OCI-LY3 (cell line): ENCODE results near the gene CC2D2A.

Experiments
- H2AFZ ChIP-seq: fragments of 200-600, 300-600 bp; shearing (Covaris generic); 2 replicates; pipeline ENCODE4 v1.6.0; 2014; ENCODE audit warnings: antibody characterized with exemption, low read depth, low read length
- H3K27ac ChIP-seq: fragments of 200-600, 300-600 bp; sonication (generic); 2 replicates; pipeline ENCODE4 v1.5.1; 2014; ENCODE audit warnings: mild to moderate bottlenecking, low read length, moderate library complexity, mixed read lengths
- H3K27me3 ChIP-seq: fragments of 200-600, 300-600 bp; sonication (generic); 2 replicates; pipeline ENCODE4 v1.6.1; 2014; ENCODE audit warnings: low read depth, low read length, mixed read lengths
- H3K36me3 ChIP-seq: fragments of 200-600, 300-600 bp; sonication (generic); replicated peaks from 2 replicates; pipeline ENCODE3; 2014; ENCODE audit warnings: low read depth, low read length, mixed read lengths
- H3K4me1 ChIP-seq: fragments of 300-600, 200-600 bp; sonication (generic); 2 replicates; pipeline ENCODE4 v1.6.1; 2014; ENCODE audit warnings: low read length, mixed read lengths
- H3K4me2 ChIP-seq: fragments of 200-600, 300-600 bp; sonication (generic); 2 replicates; pipeline ENCODE4 v1.6.1; 2014; ENCODE audit warnings: low read length, mixed read lengths
- H3K4me3 ChIP-seq: fragments of 300-600, 200-600 bp; sonication (generic); 2 replicates; pipeline ENCODE4 v1.5.1; 2014; ENCODE audit warnings: antibody characterized with exemption, mild to moderate bottlenecking, low read length, moderate library complexity
- H3K79me2 ChIP-seq: fragments of 300-600, 200-600 bp; shearing (Covaris generic); 2 replicates; pipeline ENCODE4 v1.6.1; 2014; ENCODE audit warnings: mild to moderate bottlenecking, low read length, mixed read lengths
- H3K9ac ChIP-seq: fragments of 300-600, 200-600 bp; shearing (Covaris generic); 2 replicates; pipeline ENCODE4 v1.6.0; 2014; ENCODE audit warnings: mild to moderate bottlenecking, low read length, moderate library complexity
- H3K9me3 ChIP-seq: fragments of 200-600, 300-600 bp; shearing (Covaris generic); 2 replicates; pipeline ENCODE4 v1.6.1; 2014; ENCODE audit warnings: low read length, mixed read lengths; ENCODE audit not compliant: insufficient read depth
- H4K20me1 ChIP-seq: fragments of 200-600, 300-600 bp; sonication (generic); 2 replicates; pipeline ENCODE4 v1.6.1; 2016; ENCODE audit warnings: low read length, mixed read lengths; ENCODE audit not compliant: insufficient read depth
- CTCF ChIP-seq: fragments of 200-600, 300-600 bp; sonication (generic); IDR thresholded peaks from 2 replicates; pipeline ENCODE4 v1.5.1; 2014; ENCODE audit warnings: antibody characterized with exemption, low read length, low read depth
- EZH2phosphoT487 ChIP-seq: fragments of 200-600 bp; shearing (Covaris generic); IDR thresholded peaks from 2 replicates; pipeline ENCODE4 v1.6.1; 2018; ENCODE audit warnings: antibody characterized with exemption, mixed run types, low read depth

CC2D2A gene

GRCh38 chr4:15469402-15470127 lies at the start of gene CC2D2A:
TSS of gene CC2D2A (plus strand) at chr4:15469882. CDS start at chr4:15475933, 6,051 bp downstream.
- H3K9ac ChIP-seq = no peak within 1 kb of the TSS
- H3K4me2 ChIP-seq = peak within 1 kb of the TSS; percentile 22
- TF ChIP-seq CTCF = no peak
- TF ChIP-seq EZH2phosphoT487 = no peak
- no peak within 1 kb of the TSS; the same call in 1 of the 2 replicates for H3K4me3 ChIP-seq
- H3K36me3 ChIP-seq = no peaks in the 10 kb centered on the region
- no peaks in the 10 kb centered on the region for H3K9me3 ChIP-seq
- peaks cover 16% of the 10 kb centered on the region for H3K4me1 ChIP-seq
- no peaks in the 10 kb centered on the region for H4K20me1 ChIP-seq
- H3K27me3 ChIP-seq = no peaks in the 10 kb centered on the region
- no peaks in the 10 kb centered on the region for H3K79me2 ChIP-seq
- peak within 1 kb of the TSS; percentile 5; the same call in 1 of the 2 replicates for H2AFZ ChIP-seq
- no peak within 1 kb of the TSS for H3K27ac ChIP-seq

- Histone ChIP-seq H4K20me1 (no peaks in the 10 kb centered on the region), H3K9ac (no peak overlapping the region), H3K36me3 (no peaks in the 10 kb centered on the region), H3K27ac (no peak overlapping the region), H3K9me3 (no peaks in the 10 kb centered on the region), H3K4me2 (no peak overlapping the region), H3K4me1 (peaks cover 14% of the 10 kb centered on the region), H3K27me3 (peaks cover 9% of the 10 kb centered on the region; the same call in 1 of the 2 replicates), H2AFZ (no peak overlapping the region), H3K79me2 (no peaks in the 10 kb centered on the region), H3K4me3 (no peak overlapping the region)
- TF ChIP-seq CTCF = no peak
- no peak for TF ChIP-seq EZH2phosphoT487
These were observed 49.0 kb upstream of the CC2D2A start for GRCh38 chr4:15420642-15421041.

GRCh38 chr4:15423285-15423711 lies 46.4 kb upstream of the CC2D2A start:
- Histone ChIP-seq H2AFZ (no peak overlapping the region), H3K9ac (no peak overlapping the region), H3K27ac (no peak overlapping the region)

More at GRCh38 chr4:15423285-15423711, 46.4 kb upstream of the CC2D2A start:
- H3K4me3 ChIP-seq = no peak overlapping the region
- peaks cover 11% of the 10 kb centered on the region; the same call in 1 of the 2 replicates for H3K27me3 ChIP-seq
- H3K4me1 ChIP-seq = no peaks in the 10 kb centered on the region
- no peak overlapping the region for H3K4me2 ChIP-seq
- TF ChIP-seq EZH2phosphoT487 (no peak), CTCF (no peak)
- H3K79me2 ChIP-seq = no peaks in the 10 kb centered on the region
- H3K36me3 ChIP-seq = no peaks in the 10 kb centered on the region
- H4K20me1 ChIP-seq = no peaks in the 10 kb centered on the region
- no peaks in the 10 kb centered on the region for H3K9me3 ChIP-seq
